Smooth muscle cell (in vitro differentiated cells): ENCODE measurements around the gene GFRA4. TPM values are rescaled to one million over a fixed set of nuclear protein-coding genes. Genes with fewer than 3 reads are reported as not detected.

ENCODE experiments used
- DNase-seq: peaks from one replicate; lab custom pipeline; 2025; ENCODE audit not compliant: unreplicated experiment; lab: John Stamatoyannopoulos, UW
- H2AFZ ChIP-seq: fragments of 200-600 bp; sonication (generic); 2 replicates; pipeline ENCODE4 v1.6.0; 2016; ENCODE audit warnings: antibody characterized with exemption, low read depth, mild to moderate bottlenecking
- H3F3A ChIP-seq: fragments of 200-600 bp; sonication (generic); 2 replicates; pipeline ENCODE4 v1.6.0; 2017; ENCODE audit warnings: antibody characterized with exemption, low read depth
- H3K27ac ChIP-seq: fragments of 200-600 bp; sonication (generic); 2 replicates; pipeline ENCODE4 v1.5.1; 2016; ENCODE audit warnings: low read depth, mild to moderate bottlenecking
- H3K27me3 ChIP-seq: fragments of 200-600 bp; sonication (generic); 2 replicates; pipeline ENCODE4 v1.6.1; 2016; ENCODE audit warnings: low read depth, mild to moderate bottlenecking
- H3K36me3 ChIP-seq: fragments of 200-600 bp; sonication (generic); 2 replicates; pipeline ENCODE4 v1.5.1; 2016; ENCODE audit warnings: low read depth
- H3K4me1 ChIP-seq: fragments of 200-600 bp; sonication (generic); 2 replicates; pipeline ENCODE4 v1.5.1; 2016; ENCODE audit warnings: low read depth
- H3K4me2 ChIP-seq: fragments of 200-600 bp; sonication (generic); 2 replicates; pipeline ENCODE4 v1.6.0; 2016; ENCODE audit warnings: mild to moderate bottlenecking
- H3K4me3 ChIP-seq: fragments of 200-600 bp; sonication (generic); 2 replicates; pipeline ENCODE4 v1.5.1; 2016; ENCODE audit warnings: mild to moderate bottlenecking
- H3K79me2 ChIP-seq: fragments of 200-600 bp; sonication (generic); 2 replicates; pipeline ENCODE4 v1.6.0; 2016; ENCODE audit warnings: low read depth, mild to moderate bottlenecking
- H3K9ac ChIP-seq: fragments of 200-600 bp; sonication (generic); 2 replicates; pipeline ENCODE4 v1.6.0; 2016; ENCODE audit warnings: low read depth
- H3K9me3 ChIP-seq: fragments of 200-600 bp; sonication (generic); replicated peaks from 2 replicates; pipeline ENCODE4 v1.5.1; 2016; ENCODE audit warnings: low read depth
- H4K20me1 ChIP-seq: fragments of 200-600 bp; sonication (generic); 2 replicates; pipeline ENCODE4 v1.6.0; 2016; ENCODE audit warnings: low read depth
- CTCF ChIP-seq: fragments of 200-600 bp; sonication (generic); IDR thresholded peaks from 2 replicates; pipeline ENCODE4 v1.5.1; 2017; ENCODE audit warnings: borderline replicate concordance, mild to moderate bottlenecking, antibody characterized with exemption; ENCODE audit not compliant: insufficient read depth, poor library complexity, severe bottlenecking
- WGBS: methylation state at CpG from one replicate; pipeline ENCODE4 v1.1.7; 2016; ENCODE audit warnings: low lambda C conversion rate; 5-methylcytosine and 5-hydroxymethylcytosine counted together
- polyA plus RNA-seq: library from polyadenylated mRNA; unstranded; fragments of >200 nt; fragmentation: Nextera tagmentation; extraction: Ambion mirVana; gene quantifications from 2 replicates; pipeline ENCODE4 v1.2.1, GENCODE V29; 2016
- total RNA-seq: library from RNA; depleted of rRNA; stranded (reverse); fragments of >200 nt; gene quantifications from 2 replicates; pipeline ENCODE4 v1.2.3, GENCODE V29; 2014

Gene GFRA4
- total and polyA plus RNA-seq, 2 experiments from 2014 or later = not detected

- 78% methylated on average over 8 of the region's 8 CpGs for WGBS
- no peaks in the 10 kb centered on the region for H3K79me2 ChIP-seq
- no peak overlapping the region for H3K4me2 ChIP-seq
- H4K20me1 ChIP-seq = no peaks in the 10 kb centered on the region
- no peak overlapping the region for H3K27ac ChIP-seq
- no peaks in the 10 kb centered on the region for H3K4me1 ChIP-seq
- no peak overlapping the region for H3K4me3 ChIP-seq
- H3K9me3 ChIP-seq = no peaks in the 10 kb centered on the region
- TF ChIP-seq CTCF = no peak
- DNase-seq = no peak
- H3F3A ChIP-seq = no peaks in the 10 kb centered on the region
- no peak overlapping the region for H2AFZ ChIP-seq
- H3K27me3 ChIP-seq = peaks cover 33% of the 10 kb centered on the region
- H3K9ac ChIP-seq = no peak overlapping the region
- H3K36me3 ChIP-seq = no peaks in the 10 kb centered on the region
These were observed 4.3 kb downstream of the GFRA4 start for GRCh38 chr20:3658716-3659491.

- Histone ChIP-seq H4K20me1 (no peaks in the 10 kb centered on the region), H3K4me2 (no peak overlapping the region), H3K4me3 (no peak overlapping the region), H3K36me3 (no peaks in the 10 kb centered on the region), H2AFZ (no peak overlapping the region), H3K27ac (no peak overlapping the region), H3K9ac (no peak overlapping the region), H3K9me3 (no peaks in the 10 kb centered on the region), H3F3A (no peaks in the 10 kb centered on the region), H3K27me3 (peaks cover 28% of the 10 kb centered on the region), H3K79me2 (no peaks in the 10 kb centered on the region), H3K4me1 (no peaks in the 10 kb centered on the region)
- no peak for DNase-seq
- WGBS = 98% methylated on average over 7 of the region's 7 CpGs
- TF ChIP-seq CTCF = no peak
These were observed 5.0 kb downstream of the GFRA4 start for GRCh38 chr20:3658019-3658715.

GRCh38 chr20:3655131-3655405 is 8.1 kb downstream of the GFRA4 start:
- H3K36me3 ChIP-seq = no peaks in the 10 kb centered on the region
- H3K9ac ChIP-seq = no peak overlapping the region
- 66% methylated on average over 4 of the region's 4 CpGs for WGBS
- no peaks in the 10 kb centered on the region for H4K20me1 ChIP-seq
- H3F3A ChIP-seq = no peaks in the 10 kb centered on the region
- no peak overlapping the region for H3K4me2 ChIP-seq
- no peaks in the 10 kb centered on the region for H3K27me3 ChIP-seq
- no peak for TF ChIP-seq CTCF
- no peaks in the 10 kb centered on the region for H3K4me1 ChIP-seq
- DNase-seq = no peak
- no peak overlapping the region for H3K27ac ChIP-seq
- H3K4me3 ChIP-seq = no peak overlapping the region
- no peaks in the 10 kb centered on the region for H3K9me3 ChIP-seq
- H2AFZ ChIP-seq = no peak overlapping the region
- H3K79me2 ChIP-seq = no peaks in the 10 kb centered on the region
